Measurements from ENCODE around the gene ZNF800.
"Not testable (repeated sequence)": the region's sequence is repeated elsewhere in the genome, so short reads cannot be mapped to it uniquely, and the experiment has no call there.

Gene ZNF800

GRCh38 chr7:127392566-127393367, at the start of gene ZNF800:
Gene ZNF800 (minus strand): TSS chr7:127392708. CDS start chr7:127391557, 1,151 bp downstream.
- peak; percentile 74 to 85 for DNase-seq (ENCODE audit: low read depth in 2 of 2, low spot score in 1 of 2)

GRCh38 chr7:127440206-127440605, 47.7 kb upstream of the ZNF800 start:
- no peak for DNase-seq (ENCODE audit: low read depth in 2 of 2, low spot score in 1 of 2)

- DNase-seq (ENCODE audit: low read depth in 2 of 2, low spot score in 1 of 2) = no peak
Measured at GRCh38 chr7:127438836-127439235, 46.3 kb upstream of the ZNF800 start.

- no peak for DNase-seq (ENCODE audit: low read depth in 2 of 2, low spot score in 1 of 2)
Measured at GRCh38 chr7:127437837-127438236, 45.3 kb upstream of the ZNF800 start.

- no peak for DNase-seq (ENCODE audit: low read depth in 2 of 2, low spot score in 1 of 2)
Measured at GRCh38 chr7:127437241-127437640, 44.7 kb upstream of the ZNF800 start.

GRCh38 chr7:127429281-127429680, 36.8 kb upstream of the ZNF800 start:
- not testable (repeated sequence) for DNase-seq (ENCODE audit: low read depth in 2 of 2, low spot score in 1 of 2)

GRCh38 chr7:127419196-127419595, 26.7 kb upstream of the ZNF800 start:
- DNase-seq (ENCODE audit: low read depth in 2 of 2, low spot score in 1 of 2) = no peak

GRCh38 chr7:127418459-127418858, 26.0 kb upstream of the ZNF800 start:
- DNase-seq (ENCODE audit: low read depth in 2 of 2, low spot score in 1 of 2) = no peak

GRCh38 chr7:127417346-127417745, 24.8 kb upstream of the ZNF800 start:
- DNase-seq (ENCODE audit: low read depth in 2 of 2, low spot score in 1 of 2) = no peak

GRCh38 chr7:127415060-127415742, 22.7 kb upstream of the ZNF800 start:
- no peak for DNase-seq (ENCODE audit: low read depth in 2 of 2, low spot score in 1 of 2)

GRCh38 chr7:127413962-127414361, 21.5 kb upstream of the ZNF800 start:
- no peak for DNase-seq (ENCODE audit: low read depth in 2 of 2, low spot score in 1 of 2)

GRCh38 chr7:127413326-127413725, 20.8 kb upstream of the ZNF800 start:
- no peak for DNase-seq (ENCODE audit: low read depth in 2 of 2, low spot score in 1 of 2)

GRCh38 chr7:127411176-127411575, 18.7 kb upstream of the ZNF800 start:
- no peak for DNase-seq (ENCODE audit: low read depth in 2 of 2, low spot score in 1 of 2)

GRCh38 chr7:127409629-127410028, 17.1 kb upstream of the ZNF800 start:
- DNase-seq (ENCODE audit: low read depth in 2 of 2, low spot score in 1 of 2) = no peak

GRCh38 chr7:127404286-127405072, 12.0 kb upstream of the ZNF800 start:
- DNase-seq (ENCODE audit: low read depth in 2 of 2, low spot score in 1 of 2) = no peak

- no peak for DNase-seq (ENCODE audit: low read depth in 2 of 2, low spot score in 1 of 2)
Measured at GRCh38 chr7:127396184-127396583, 3.7 kb upstream of the ZNF800 start.

- peak in 1 of 2 donors; percentile 15 for DNase-seq (ENCODE audit: low read depth in 2 of 2, low spot score in 1 of 2)
Measured at GRCh38 chr7:127395104-127395503, 2.6 kb upstream of the ZNF800 start.

GRCh38 chr7:127393368-127394058, 1.0 kb upstream of the ZNF800 start:
- no peak for DNase-seq (ENCODE audit: low read depth in 2 of 2, low spot score in 1 of 2)

GRCh38 chr7:127392182-127392565, 334 bp downstream of the ZNF800 start:
- peak in 1 of 2 donors; percentile 40 for DNase-seq (ENCODE audit: low read depth in 2 of 2, low spot score in 1 of 2)

- DNase-seq (ENCODE audit: low read depth in 2 of 2, low spot score in 1 of 2) = peak in 1 of 2 donors; percentile 31
Measured at GRCh38 chr7:127391591-127392181, 822 bp downstream of the ZNF800 start.
